ENCODE results near the gene TMEM63C.

Gene TMEM63C

DNA sequence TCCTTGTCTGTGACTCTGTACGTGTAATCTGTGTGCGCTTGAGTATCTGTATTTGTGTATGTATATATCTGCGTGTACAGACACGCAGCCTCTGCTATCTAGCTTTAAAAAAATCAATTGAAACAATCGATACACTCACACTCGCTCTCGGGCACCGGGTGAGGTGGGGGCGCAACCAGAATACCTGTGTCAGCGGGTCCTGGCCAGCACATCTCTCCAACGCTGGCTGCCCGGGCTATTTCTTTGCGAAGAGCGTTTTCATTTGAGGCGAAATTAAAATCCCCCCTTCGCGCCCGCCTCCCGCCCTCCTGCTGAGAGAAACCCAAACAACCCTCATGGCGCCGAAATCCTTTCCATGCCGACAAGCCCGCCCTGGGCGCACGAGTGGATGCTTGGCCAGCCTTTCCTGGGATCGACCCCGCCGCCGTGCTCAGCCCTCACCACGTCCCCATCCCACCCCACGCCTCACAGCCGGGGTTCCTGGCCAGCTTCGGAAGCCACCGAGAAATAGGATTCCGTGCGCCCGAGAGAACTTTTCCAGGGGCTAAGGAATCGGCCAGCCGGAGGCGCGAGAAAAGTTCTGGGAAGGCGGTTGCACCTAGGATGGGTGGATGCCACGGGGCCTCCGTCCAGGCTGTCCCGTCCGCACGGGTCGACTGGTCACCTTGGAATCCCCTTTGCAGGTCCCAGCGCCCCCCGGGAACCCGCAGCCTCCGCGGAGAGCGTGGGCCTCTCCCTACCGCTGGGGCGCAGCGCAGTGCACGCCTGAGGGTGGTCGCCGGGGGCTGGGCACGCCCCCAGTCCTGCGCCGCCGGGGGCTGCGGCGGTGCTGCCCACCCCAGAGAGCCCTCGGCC is 41.0 kb upstream of the TMEM63C start:
- Histone ChIP-seq H3K27ac (ENCODE audit: extremely low read depth, low read depth, low read length) (peak overlapping the region; percentile 63; the same call in 1 of the 2 replicates), H3K36me3 (ENCODE audit: control insufficient read depth in 2 of 2, insufficient read depth in 1 of 2, low read length in 2 of 2) (peaks cover 0 to 22% of the 10 kb centered on the region in 2 experiments; a peak in 1 of 3 replicates), H3K9me3 (ENCODE audit: control insufficient read depth, insufficient read depth, low read depth, low read length) (no peaks in the 10 kb centered on the region), H3K4me3 (ENCODE audit: low read depth, low read length) (peak overlapping the region; percentile 47), H3K4me1 (ENCODE audit: control insufficient read depth, insufficient read depth, low read length) (no peaks in the 10 kb centered on the region; the same call in 1 of the 2 replicates)
- CTCF ChIA-PET: interaction anchor here (0.6 to 5.2 kb wide), 11 partner anchors 12 to 282 kb away, joined by 3 to 82 read pairs (median 3); no protein-coding TSS in a partner anchor
- POLR2A ChIA-PET: interaction anchor here (0.7 to 0.8 kb wide), 2 partner anchors 88 to 236 kb away, joined by 3 read pairs; partner anchors contain the start of genes SAMD15 and TMED8
- TF ChIP-seq PRDM1 (tag by site-specific recombination; IDR thresholded peaks at IDR 0.05) (peak; percentile 51; the same call in 1 of the 2 replicates), KLF8 (tag by site-specific recombination; IDR thresholded peaks at IDR 0.05) (peak; percentile 10; the same call in 1 of the 2 replicates), ZXDB (tag by site-specific recombination; IDR thresholded peaks at IDR 0.05) (peak; percentile 84), ZBTB7A (tag by site-specific recombination; IDR thresholded peaks at IDR 0.05; ENCODE audit: low read depth) (0 out of 2 replicates have a peak, but pooled peaks have one; percentile 25), ZFP41 (tag by site-specific recombination; IDR thresholded peaks at IDR 0.05; ENCODE audit: borderline replicate concordance) (no peak), ZNF10 (tag by site-specific recombination; IDR thresholded peaks at IDR 0.05) (no peak), ZEB2 (tag by site-specific recombination; IDR thresholded peaks at IDR 0.05) (no peak), GLIS1 (tag by site-specific recombination; IDR thresholded peaks at IDR 0.05) (peak; percentile 66), TSHZ1 (tag by site-specific recombination; IDR thresholded peaks at IDR 0.05; ENCODE audit: borderline replicate concordance) (no peak), ZNF335 (tag by site-specific recombination; conservative IDR thresholded peaks at IDR 0.05) (peak; percentile 44), PATZ1 (tag by site-specific recombination; IDR thresholded peaks at IDR 0.05) (peak; percentile 45; the same call in 1 of the 2 replicates), ZNF398 (tag by site-specific recombination; IDR thresholded peaks at IDR 0.05) (peak; percentile 39; the same call in 1 of the 2 replicates), ZNF341 (tag by site-specific recombination; IDR thresholded peaks at IDR 0.05; ENCODE audit: low read depth) (peak; percentile 24; the same call in 1 of the 2 replicates), GLIS2 (tag by site-specific recombination; IDR thresholded peaks at IDR 0.05) (peak; percentile 43), ZBTB17 (tag by site-specific recombination; IDR thresholded peaks at IDR 0.05) (peak; percentile 63), ZNF747 (tag by site-specific recombination; IDR thresholded peaks at IDR 0.05) (no peak), MZF1 (tag by site-specific recombination; IDR thresholded peaks at IDR 0.05; ENCODE audit: borderline replicate concordance) (0 out of 2 replicates have a peak, but pooled peaks have one; percentile 22), ZSCAN5A (tag by site-specific recombination; IDR thresholded peaks at IDR 0.05) (no peak), ZFHX2 (tag by site-specific recombination; conservative IDR thresholded peaks at IDR 0.05) (peak; percentile 81), ZSCAN18 (tag by site-specific recombination; IDR thresholded peaks at IDR 0.05) (no peak), BCL11B (tag by site-specific recombination; IDR thresholded peaks at IDR 0.05; ENCODE audit: low read depth) (peak; percentile 14; the same call in 1 of the 2 replicates), YY1 (tag by site-specific recombination; IDR thresholded peaks at IDR 0.05) (0 out of 2 replicates have a peak, but pooled peaks have one; percentile 6)
- TF ChIP-seq, protein P1, sequence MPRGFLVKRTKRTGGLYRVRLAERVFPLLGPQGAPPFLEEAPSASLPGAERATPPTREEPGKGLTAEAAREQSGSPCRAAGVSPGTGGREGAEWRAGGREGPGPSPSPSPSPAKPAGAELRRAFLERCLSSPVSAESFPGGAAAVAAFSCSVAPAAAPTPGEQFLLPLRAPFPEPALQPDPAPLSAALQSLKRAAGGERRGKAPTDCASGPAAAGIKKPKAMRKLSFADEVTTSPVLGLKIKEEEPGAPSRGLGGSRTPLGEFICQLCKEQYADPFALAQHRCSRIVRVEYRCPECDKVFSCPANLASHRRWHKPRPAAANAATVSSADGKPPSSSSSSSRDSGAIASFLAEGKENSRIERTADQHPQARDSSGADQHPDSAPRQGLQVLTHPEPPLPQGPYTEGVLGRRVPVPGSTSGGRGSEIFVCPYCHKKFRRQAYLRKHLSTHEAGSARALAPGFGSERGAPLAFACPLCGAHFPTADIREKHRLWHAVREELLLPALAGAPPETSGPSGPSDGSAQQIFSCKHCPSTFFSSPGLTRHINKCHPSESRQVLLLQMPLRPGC (tag by site-specific recombination; IDR thresholded peaks at IDR 0.05): no peak
